Natural killer cell (primary cell): ENCODE data around the gene PFKFB3. TPM values are rescaled to one million over a fixed set of nuclear protein-coding genes. Genes with fewer than 3 reads are reported as not detected.

Source experiments
- ATAC-seq, 3 donors: fragments of 150-1000 bp in 2 of 3; fragments of 200-7000 bp in 1 of 3; cut with Tn5 transposase; 1 replicate in 1 of 3; 2 replicates in 2 of 3; pipeline ENCODE4 v1.10.0; 2021; ENCODE audit warnings: mild to moderate bottlenecking in 2 of 3, moderate library complexity in 2 of 3
- DNase-seq, 2 donors: peaks; one replicate each; pipeline versions ENCODE4 v3.0.0 to v3.0.0-alpha.2; 2013 to 2021; ENCODE audit warnings: mixed read lengths in 1 of 2
- H3K27ac ChIP-seq: one replicate; pipeline ENCODE4 v1.5.1; 2013; ENCODE audit warnings: mild to moderate bottlenecking, low read length
- H3K27me3 ChIP-seq: one replicate; pipeline ENCODE4 v1.6.1; 2013; ENCODE audit warnings: low read length; ENCODE audit not compliant: control insufficient read depth, insufficient read depth
- H3K36me3 ChIP-seq: one replicate; pipeline ENCODE4 v1.6.1; 2013; ENCODE audit warnings: low read length; ENCODE audit not compliant: control insufficient read depth, insufficient read depth
- H3K4me1 ChIP-seq: one replicate; pipeline ENCODE4 v1.6.1; 2013; ENCODE audit warnings: low read length; ENCODE audit not compliant: control insufficient read depth, insufficient read depth
- H3K4me3 ChIP-seq: one replicate; pipeline ENCODE4 v1.5.1; 2013; ENCODE audit warnings: low read length
- H3K9me3 ChIP-seq: one replicate; pipeline ENCODE4 v1.6.1; 2013; ENCODE audit warnings: low read length; ENCODE audit not compliant: control insufficient read depth, insufficient read depth
- H3K27ac Mint-ChIP-seq, 2 donors: one replicate each; pipeline ENCODE4 v1.8.0; 2022; ENCODE audit warnings: mild to moderate bottlenecking in 2 of 2, mixed read lengths in 2 of 2, moderate library complexity in 1 of 2
- H3K27me3 Mint-ChIP-seq, 2 donors: one replicate each; pipeline ENCODE4 v1.8.0; 2022; ENCODE audit warnings: low read depth in 2 of 2, mixed read lengths in 2 of 2
- H3K36me3 Mint-ChIP-seq: one replicate; pipeline ENCODE4 v1.8.0; 2022; ENCODE audit warnings: mixed read lengths
- H3K4me1 Mint-ChIP-seq, 2 donors: one replicate each; pipeline ENCODE4 v1.8.0; 2022; ENCODE audit warnings: mixed read lengths in 2 of 2
- H3K4me3 Mint-ChIP-seq: one replicate; pipeline ENCODE4 v1.8.0; 2022; ENCODE audit warnings: mild to moderate bottlenecking, moderate library complexity, mixed read lengths
- H3K9me3 Mint-ChIP-seq, 2 donors: one replicate each; pipeline ENCODE4 v1.8.0; 2022; ENCODE audit warnings: mixed read lengths in 2 of 2
- WGBS: methylation state at CpG from one replicate; pipeline ENCODE4 v1.1.7; 2013; ENCODE audit warnings: missing lambda C conversion rate; ENCODE audit not compliant: insufficient coverage; 5-methylcytosine and 5-hydroxymethylcytosine counted together
- intact Hi-C: fragments of 100-400 bp; cut with micrococcal nuclease; formaldehyde crosslinking; loops from one replicate; pipeline ENCODE4 v1.14.2; 2022
- total RNA-seq, 4 donors: library from RNA; stranded (reverse); fragments of 120-200 nt in 1 of 4; gene quantifications; one replicate each; pipeline versions ENCODE4 v1.2.3 to v1.2.4, GENCODE V29; 2013 to 2022
- TF ChIP-seq, protein P1 (sequence below): fragments of 200-600 bp; IDR thresholded peaks from one replicate; pipeline ENCODE4 v1.8.0; 2022; ENCODE audit warnings: antibody characterized with exemption

The PFKFB3 gene
- total RNA-seq, 3 donors from 2014 or later (not counting 1 experiment from before 2014, with no cell fraction given), result 33.4 to 59.7 (median 39.0) TPM

DNA sequence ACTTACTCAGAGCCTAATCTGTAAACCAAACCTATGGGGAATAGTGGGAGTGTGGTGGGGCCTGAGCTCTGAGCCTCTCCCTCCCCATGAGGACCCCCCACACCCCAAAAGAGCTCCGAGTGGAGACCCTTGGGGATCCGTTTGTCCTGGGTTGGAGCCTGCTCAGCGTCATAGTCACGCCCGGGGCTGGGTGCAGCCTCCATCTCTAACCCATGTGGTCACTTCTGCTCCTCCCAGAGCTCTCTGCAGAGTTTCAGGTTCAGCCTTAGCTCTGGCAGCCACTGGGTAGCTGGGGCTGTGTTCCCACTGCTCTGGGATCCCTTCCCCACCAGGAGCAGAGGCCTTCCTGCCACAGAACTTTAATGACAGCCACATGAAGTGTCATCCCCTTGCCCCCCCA lies 25.9 kb downstream of the PFKFB3 start:
- intact Hi-C loops, result no loop called here
- no peaks in the 10 kb centered on the region for H3K9me3 Mint-ChIP-seq
- no peaks in the 10 kb centered on the region for H3K4me1 ChIP-seq
- H3K4me3 Mint-ChIP-seq, result no peak overlapping the region
- 76% methylated on average over 5 of the region's 5 CpGs for WGBS
- H3K4me3 ChIP-seq, result no peak overlapping the region
- H3K27me3 Mint-ChIP-seq, result no peaks in the 10 kb centered on the region
- H3K36me3 ChIP-seq, result peaks cover 55% of the 10 kb centered on the region
- ATAC-seq, result no peak
- H3K4me1 Mint-ChIP-seq, result no peaks in the 10 kb centered on the region
- no peak for DNase-seq
- H3K9me3 ChIP-seq, result no peaks in the 10 kb centered on the region
- TF ChIP-seq, protein P1, sequence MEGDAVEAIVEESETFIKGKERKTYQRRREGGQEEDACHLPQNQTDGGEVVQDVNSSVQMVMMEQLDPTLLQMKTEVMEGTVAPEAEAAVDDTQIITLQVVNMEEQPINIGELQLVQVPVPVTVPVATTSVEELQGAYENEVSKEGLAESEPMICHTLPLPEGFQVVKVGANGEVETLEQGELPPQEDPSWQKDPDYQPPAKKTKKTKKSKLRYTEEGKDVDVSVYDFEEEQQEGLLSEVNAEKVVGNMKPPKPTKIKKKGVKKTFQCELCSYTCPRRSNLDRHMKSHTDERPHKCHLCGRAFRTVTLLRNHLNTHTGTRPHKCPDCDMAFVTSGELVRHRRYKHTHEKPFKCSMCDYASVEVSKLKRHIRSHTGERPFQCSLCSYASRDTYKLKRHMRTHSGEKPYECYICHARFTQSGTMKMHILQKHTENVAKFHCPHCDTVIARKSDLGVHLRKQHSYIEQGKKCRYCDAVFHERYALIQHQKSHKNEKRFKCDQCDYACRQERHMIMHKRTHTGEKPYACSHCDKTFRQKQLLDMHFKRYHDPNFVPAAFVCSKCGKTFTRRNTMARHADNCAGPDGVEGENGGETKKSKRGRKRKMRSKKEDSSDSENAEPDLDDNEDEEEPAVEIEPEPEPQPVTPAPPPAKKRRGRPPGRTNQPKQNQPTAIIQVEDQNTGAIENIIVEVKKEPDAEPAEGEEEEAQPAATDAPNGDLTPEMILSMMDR, result no peak
- no peaks in the 10 kb centered on the region for H3K36me3 Mint-ChIP-seq
- H3K27ac ChIP-seq, result no peak overlapping the region
- no peaks in the 10 kb centered on the region for H3K27me3 ChIP-seq
- H3K27ac Mint-ChIP-seq, result no peak overlapping the region

DNA sequence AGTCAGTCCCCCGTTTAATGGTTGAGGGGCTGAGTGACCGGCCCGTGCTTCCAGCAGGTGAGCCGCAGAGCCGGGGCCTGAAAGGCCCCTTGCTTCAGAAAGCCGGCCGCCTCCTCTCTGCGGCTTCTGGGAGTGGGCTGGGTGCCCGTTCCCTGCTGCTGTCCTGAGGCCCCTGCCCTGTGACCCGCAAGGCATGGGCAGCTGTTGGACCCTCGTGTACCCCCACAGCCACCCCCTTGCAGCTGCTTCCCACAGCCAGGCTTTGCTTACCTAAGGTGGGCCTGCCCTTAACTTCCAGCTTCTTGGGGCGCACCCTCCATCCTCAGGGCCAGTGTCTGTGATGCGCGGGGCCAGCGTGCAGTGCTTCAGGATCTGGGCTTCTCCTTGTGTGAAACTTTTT lies 26.6 kb downstream of the PFKFB3 start:
- Mint-ChIP-seq H3K4me1 (no peaks in the 10 kb centered on the region), H3K36me3 (no peaks in the 10 kb centered on the region), H3K9me3 (no peaks in the 10 kb centered on the region), H3K27ac (no peak overlapping the region), H3K4me3 (no peak overlapping the region), H3K27me3 (no peaks in the 10 kb centered on the region)
- Histone ChIP-seq H3K36me3 (peaks cover 51% of the 10 kb centered on the region), H3K9me3 (no peaks in the 10 kb centered on the region), H3K4me3 (no peak overlapping the region), H3K27ac (no peak overlapping the region), H3K4me1 (no peaks in the 10 kb centered on the region), H3K27me3 (no peaks in the 10 kb centered on the region)
- 90% methylated on average over 15 of the region's 15 CpGs for WGBS
- intact Hi-C loops, result no loop called here
- TF ChIP-seq, protein P1, result no peak
- ATAC-seq (no peak), DNase-seq (no peak)

DNA sequence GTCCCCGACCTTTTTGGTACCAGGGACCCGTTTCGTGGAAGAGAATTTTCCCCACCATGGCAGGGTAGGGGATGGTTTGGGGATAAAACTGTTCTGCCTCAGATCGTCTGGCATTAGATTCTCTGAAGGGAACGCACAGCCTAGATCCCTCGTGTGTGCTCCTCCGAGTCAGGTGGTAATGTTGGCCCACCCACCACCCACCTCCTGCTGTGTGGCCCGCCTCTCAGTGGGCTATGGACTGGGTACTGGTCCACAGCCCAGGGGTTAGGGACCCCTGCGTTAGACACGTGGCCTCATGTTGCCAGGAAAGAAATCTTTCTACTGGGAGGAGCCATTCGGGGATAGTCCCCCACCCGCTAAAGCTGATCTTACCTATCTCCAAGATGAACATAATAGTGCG lies 27.0 kb downstream of the PFKFB3 start:
- Histone ChIP-seq H3K4me1 (no peaks in the 10 kb centered on the region), H3K27me3 (no peaks in the 10 kb centered on the region), H3K9me3 (no peaks in the 10 kb centered on the region), H3K36me3 (peaks cover 47% of the 10 kb centered on the region), H3K27ac (no peak overlapping the region), H3K4me3 (no peak overlapping the region)
- H3K27me3 Mint-ChIP-seq, result no peaks in the 10 kb centered on the region
- no peaks in the 10 kb centered on the region for H3K36me3 Mint-ChIP-seq
- H3K4me3 Mint-ChIP-seq, result no peak overlapping the region
- WGBS, result 95% methylated on average over 13 of the region's 13 CpGs
- H3K9me3 Mint-ChIP-seq, result no peaks in the 10 kb centered on the region
- TF ChIP-seq, protein P1, result no peak
- H3K4me1 Mint-ChIP-seq, result no peaks in the 10 kb centered on the region
- H3K27ac Mint-ChIP-seq, result no peak overlapping the region
- no peak for ATAC-seq
- intact Hi-C loops, result no loop called here
- DNase-seq, result no peak

DNA sequence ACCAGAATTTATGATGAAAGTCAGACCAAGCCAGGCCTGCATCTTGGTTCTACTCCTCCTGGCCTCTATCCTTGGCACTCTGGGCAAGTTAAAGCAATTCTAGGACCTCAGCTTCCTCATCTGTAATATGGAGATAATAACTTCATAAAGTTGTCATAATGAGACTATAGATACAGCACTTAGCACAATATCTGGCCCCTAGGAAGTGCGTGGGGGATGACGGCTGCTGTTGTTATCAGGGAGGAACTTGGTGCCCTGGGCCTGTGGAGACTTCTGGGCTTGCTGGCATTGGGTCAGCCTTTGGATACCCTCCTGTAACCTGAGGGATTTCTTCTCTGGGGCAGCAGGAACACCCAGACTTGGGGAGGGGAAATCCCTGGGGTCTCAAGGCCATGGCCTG lies 27.6 kb downstream of the PFKFB3 start:
- no peak for DNase-seq
- Histone ChIP-seq H3K4me1 (no peaks in the 10 kb centered on the region), H3K9me3 (no peaks in the 10 kb centered on the region), H3K27ac (no peak overlapping the region), H3K27me3 (no peaks in the 10 kb centered on the region), H3K36me3 (peaks cover 43% of the 10 kb centered on the region), H3K4me3 (no peak overlapping the region)
- no peak for ATAC-seq
- H3K27me3 Mint-ChIP-seq, result no peaks in the 10 kb centered on the region
- 93% methylated on average over 2 of the region's 2 CpGs for WGBS
- intact Hi-C loops, result no loop called here
- no peak overlapping the region for H3K27ac Mint-ChIP-seq
- H3K9me3 Mint-ChIP-seq, result no peaks in the 10 kb centered on the region
- no peaks in the 10 kb centered on the region for H3K36me3 Mint-ChIP-seq
- no peak overlapping the region for H3K4me3 Mint-ChIP-seq
- TF ChIP-seq, protein P1, result no peak
- no peaks in the 10 kb centered on the region for H3K4me1 Mint-ChIP-seq
